ENCODE results near the gene CNTN4.
"Not testable (repeated sequence)": the region's sequence is repeated elsewhere in the genome, so short reads cannot be mapped to it uniquely, and the experiment has no call there.

The CNTN4 gene

DNA sequence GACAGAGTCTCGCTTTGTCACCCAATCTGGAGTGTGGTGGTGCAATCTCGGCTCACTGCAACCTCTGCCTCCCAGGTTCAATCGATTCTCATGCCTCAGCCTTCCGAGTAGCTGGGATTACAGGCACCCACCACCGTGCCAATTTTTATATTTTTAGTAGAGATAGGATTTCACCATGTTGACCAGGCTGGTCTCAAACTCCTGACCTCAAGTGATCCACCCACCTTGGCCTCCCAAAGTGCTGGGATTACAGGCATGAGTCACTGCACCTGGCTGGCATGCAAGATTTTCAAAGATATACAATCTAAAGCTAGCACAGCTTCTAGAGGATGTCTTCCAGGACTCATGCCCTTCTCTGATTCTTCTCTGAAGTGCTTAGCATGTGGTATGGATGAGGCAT lies 722.3 kb downstream of the CNTN4 start:
- H4K8ac ChIP-seq (ENCODE audit: low read depth, low read length) = not testable (repeated sequence)

DNA sequence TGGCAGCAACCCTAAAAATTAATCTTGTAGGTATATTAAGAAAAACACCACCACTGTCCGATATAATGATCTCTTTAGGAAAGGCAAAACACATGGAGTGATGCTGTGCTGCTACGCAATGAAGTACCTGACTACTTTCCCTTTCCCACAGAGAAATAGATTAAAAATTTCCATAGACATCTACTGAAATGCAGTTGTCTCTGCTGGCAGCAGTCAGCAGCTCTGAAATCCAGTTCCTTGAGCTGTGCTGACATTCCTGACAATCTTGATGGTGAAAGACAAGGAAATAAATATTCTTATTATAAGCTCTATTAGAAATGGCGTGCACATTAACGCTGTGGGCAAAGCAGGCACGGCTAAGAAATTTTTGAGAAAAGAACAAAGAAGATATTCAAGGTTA lies 723.9 kb downstream of the CNTN4 start:
- no peak overlapping the region for H3K9ac ChIP-seq (ENCODE audit: low read depth, low read length, poor library complexity)

More for the DNA sequence above, 722.3 kb downstream of the CNTN4 start:
- not testable (repeated sequence) for H4K91ac ChIP-seq (ENCODE audit: low read depth, low read length, poor library complexity); H2AK5ac ChIP-seq (ENCODE audit: low read depth, low read length); H3K27me3 ChIP-seq (ENCODE audit: control insufficient read depth in 3 of 3, insufficient read depth in 3 of 3, low read depth in 1 of 3, low read length in 3 of 3); H3K4me3 ChIP-seq (ENCODE audit: low read length in 2 of 2); H3K4me2 ChIP-seq (ENCODE audit: insufficient read depth, low read length, poor library complexity, severe bottlenecking); H3K14ac ChIP-seq (ENCODE audit: low read length); H2BK5ac ChIP-seq (ENCODE audit: low read length); H2AFZ ChIP-seq (ENCODE audit: low read length); H3K9ac ChIP-seq (ENCODE audit: low read depth, low read length, poor library complexity); H3K9me3 ChIP-seq (replicated peaks in 1 of 2; ENCODE audit: control insufficient read depth in 2 of 2, insufficient read depth in 1 of 2, low read depth in 1 of 2, low read length in 2 of 2); H3K36me3 ChIP-seq (replicated peaks in 1 of 2; ENCODE audit: control insufficient read depth in 2 of 2, insufficient read depth in 2 of 2, low read length in 2 of 2); H3K4me1 ChIP-seq (ENCODE audit: control insufficient read depth in 2 of 2, insufficient read depth in 1 of 2, low read depth in 1 of 2, low read length in 2 of 2); H3K4ac ChIP-seq (ENCODE audit: low read length); H2BK15ac ChIP-seq (ENCODE audit: low read length); H3K27ac ChIP-seq (replicated peaks; ENCODE audit: low read length); H3K79me1 ChIP-seq (ENCODE audit: low read depth, low read length); H3K18ac ChIP-seq (ENCODE audit: low read length); H3K23ac ChIP-seq (ENCODE audit: low read depth, low read length, poor library complexity); H2BK120ac ChIP-seq (ENCODE audit: low read depth, low read length); DNase-seq (ENCODE audit: low spot score); H2BK12ac ChIP-seq (ENCODE audit: low read length)
- no CpG with 5 or more reads among the region's 5 CpGs for WGBS, 2 donors (ENCODE audit: extremely low coverage in 2 of 2, insufficient read length in 2 of 2, insufficient replicate concordance in 1 of 2)

DNA sequence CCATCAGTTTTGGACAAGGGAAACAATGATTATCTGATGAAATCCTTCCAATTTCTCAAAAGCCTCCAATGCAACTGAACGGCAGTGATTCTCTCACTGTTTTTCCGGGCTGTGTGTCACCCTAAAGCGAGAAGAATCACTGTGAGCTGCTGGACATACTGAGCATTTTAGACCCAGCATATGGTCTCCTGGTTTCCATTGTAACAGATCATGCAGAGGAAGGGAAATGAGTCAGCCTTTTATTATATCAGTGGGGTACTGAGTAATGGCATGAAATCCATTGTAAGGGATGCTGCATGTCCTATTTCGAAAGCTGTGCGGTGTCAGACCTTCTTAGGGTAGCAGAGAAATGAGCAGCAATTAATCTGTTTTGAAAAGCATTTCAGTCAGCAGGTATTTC lies 724.4 kb downstream of the CNTN4 start:
- no peak overlapping the region for H3K18ac ChIP-seq (ENCODE audit: low read length)
- no peak overlapping the region for H3K4me2 ChIP-seq (ENCODE audit: insufficient read depth, low read length, poor library complexity, severe bottlenecking)
- no peak overlapping the region for H2AK5ac ChIP-seq (ENCODE audit: low read depth, low read length)
- peak overlapping the region in 1 of 2 donors; percentile 0 for H3K4me3 ChIP-seq (ENCODE audit: low read length in 2 of 2)
- no CpG with 5 or more reads among the region's 5 CpGs for WGBS, 2 donors (ENCODE audit: extremely low coverage in 2 of 2, insufficient read length in 2 of 2, insufficient replicate concordance in 1 of 2)
- H3K9ac ChIP-seq (ENCODE audit: low read depth, low read length, poor library complexity) = no peak overlapping the region
- H4K8ac ChIP-seq (ENCODE audit: low read depth, low read length) = no peak overlapping the region
- H3K36me3 ChIP-seq (replicated peaks in 1 of 2; ENCODE audit: control insufficient read depth in 2 of 2, insufficient read depth in 2 of 2, low read length in 2 of 2) = no peaks in the 10 kb centered on the region
- no peak overlapping the region for H3K23ac ChIP-seq (ENCODE audit: low read depth, low read length, poor library complexity)
- H3K9me3 ChIP-seq (replicated peaks in 1 of 2; ENCODE audit: control insufficient read depth in 2 of 2, insufficient read depth in 1 of 2, low read depth in 1 of 2, low read length in 2 of 2) = no peaks in the 10 kb centered on the region
- peak overlapping the region; percentile 67 for H2AFZ ChIP-seq (ENCODE audit: low read length)
- no peak overlapping the region for H3K14ac ChIP-seq (ENCODE audit: low read length)
- H2BK120ac ChIP-seq (ENCODE audit: low read depth, low read length) = no peak overlapping the region
- no peak overlapping the region for H4K91ac ChIP-seq (ENCODE audit: low read depth, low read length, poor library complexity)
- H3K4me1 ChIP-seq (ENCODE audit: control insufficient read depth in 2 of 2, insufficient read depth in 1 of 2, low read depth in 1 of 2, low read length in 2 of 2) = peaks cover 0 to 10% of the 10 kb centered on the region in 2 donors
- DNase-seq (ENCODE audit: low spot score) = no peak
- H2BK12ac ChIP-seq (ENCODE audit: low read length) = no peak overlapping the region
- H2BK5ac ChIP-seq (ENCODE audit: low read length) = no peak overlapping the region
- no peak overlapping the region for H2BK15ac ChIP-seq (ENCODE audit: low read length)
- H3K79me1 ChIP-seq (ENCODE audit: low read depth, low read length) = no peaks in the 10 kb centered on the region
- H3K27me3 ChIP-seq (ENCODE audit: control insufficient read depth in 3 of 3, insufficient read depth in 3 of 3, low read depth in 1 of 3, low read length in 3 of 3) = no peaks in the 10 kb centered on the region
- H3K4ac ChIP-seq (ENCODE audit: low read length) = no peak overlapping the region
- H3K27ac ChIP-seq (replicated peaks; ENCODE audit: low read length) = no peak overlapping the region

More for the DNA sequence above, 723.9 kb downstream of the CNTN4 start:
- H3K79me1 ChIP-seq (ENCODE audit: low read depth, low read length) = no peaks in the 10 kb centered on the region
- no peak overlapping the region for H2BK5ac ChIP-seq (ENCODE audit: low read length)
- H3K18ac ChIP-seq (ENCODE audit: low read length) = no peak overlapping the region
- no peaks in the 10 kb centered on the region for H3K9me3 ChIP-seq (replicated peaks in 1 of 2; ENCODE audit: control insufficient read depth in 2 of 2, insufficient read depth in 1 of 2, low read depth in 1 of 2, low read length in 2 of 2)
- no peak overlapping the region for H2BK120ac ChIP-seq (ENCODE audit: low read depth, low read length)
- H3K14ac ChIP-seq (ENCODE audit: low read length) = no peak overlapping the region
- no peak overlapping the region for H2BK15ac ChIP-seq (ENCODE audit: low read length)
- WGBS, 2 donors (ENCODE audit: extremely low coverage in 2 of 2, insufficient read length in 2 of 2, insufficient replicate concordance in 1 of 2) = no CpG with 5 or more reads among the region's 5 CpGs
- no peak overlapping the region for H3K27ac ChIP-seq (replicated peaks; ENCODE audit: low read length)
- no peak overlapping the region for H2AK5ac ChIP-seq (ENCODE audit: low read depth, low read length)
- no peaks in the 10 kb centered on the region for H3K36me3 ChIP-seq (replicated peaks in 1 of 2; ENCODE audit: control insufficient read depth in 2 of 2, insufficient read depth in 2 of 2, low read length in 2 of 2)
- H4K8ac ChIP-seq (ENCODE audit: low read depth, low read length) = no peak overlapping the region
- no peak overlapping the region for H4K91ac ChIP-seq (ENCODE audit: low read depth, low read length, poor library complexity)
- H3K4ac ChIP-seq (ENCODE audit: low read length) = no peak overlapping the region
- no peak for DNase-seq (ENCODE audit: low spot score)
- peak overlapping the region; percentile 67 for H2AFZ ChIP-seq (ENCODE audit: low read length)
- no peaks in the 10 kb centered on the region for H3K27me3 ChIP-seq (ENCODE audit: control insufficient read depth in 3 of 3, insufficient read depth in 3 of 3, low read depth in 1 of 3, low read length in 3 of 3)
- no peak overlapping the region for H2BK12ac ChIP-seq (ENCODE audit: low read length)
- no peak overlapping the region for H3K23ac ChIP-seq (ENCODE audit: low read depth, low read length, poor library complexity)
- peak overlapping the region in 1 of 2 donors; percentile 0 for H3K4me3 ChIP-seq (ENCODE audit: low read length in 2 of 2)
- H3K4me2 ChIP-seq (ENCODE audit: insufficient read depth, low read length, poor library complexity, severe bottlenecking) = no peak overlapping the region
- H3K4me1 ChIP-seq (ENCODE audit: control insufficient read depth in 2 of 2, insufficient read depth in 1 of 2, low read depth in 1 of 2, low read length in 2 of 2) = peaks cover 0 to 10% of the 10 kb centered on the region in 2 donors

DNA sequence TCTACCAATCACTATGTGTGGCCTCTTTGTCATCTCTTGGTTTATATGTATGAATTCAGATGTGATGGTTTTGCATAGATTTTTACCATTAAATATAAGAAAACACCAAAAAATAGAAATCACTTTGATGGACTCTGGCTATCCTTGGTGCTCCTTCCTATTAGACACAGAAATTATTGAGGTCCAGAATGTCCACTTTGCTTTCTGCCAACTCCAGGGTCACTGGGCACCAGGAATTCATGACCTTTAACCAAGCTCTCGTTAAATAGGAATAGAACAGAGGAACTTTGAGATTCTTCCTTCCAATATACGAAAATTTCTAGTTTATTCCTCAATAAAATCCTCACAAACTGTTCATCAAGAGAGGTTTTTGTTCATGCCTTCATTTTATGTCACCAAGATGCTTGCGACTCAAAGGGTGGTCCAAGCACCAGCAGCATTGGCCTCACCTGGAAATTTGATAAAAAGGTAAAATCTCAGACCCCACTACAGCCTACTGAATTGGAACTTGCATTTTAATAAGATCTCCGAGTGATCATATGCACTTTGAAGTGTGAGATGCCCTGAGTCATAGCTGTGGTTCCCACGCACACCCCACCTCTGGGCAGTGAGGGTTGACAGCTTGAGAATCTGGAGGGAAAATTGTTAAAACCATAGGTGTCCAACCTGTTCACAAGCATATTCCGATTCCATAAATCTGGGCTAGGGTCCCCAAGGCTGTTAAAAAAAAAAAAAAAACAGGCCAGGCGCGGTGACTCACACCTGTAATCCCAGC lies 725.0 kb downstream of the CNTN4 start:
- H4K91ac ChIP-seq (ENCODE audit: low read depth, low read length, poor library complexity) = no peak overlapping the region
- no peaks in the 10 kb centered on the region for H3K9me3 ChIP-seq (replicated peaks in 1 of 2; ENCODE audit: control insufficient read depth in 2 of 2, insufficient read depth in 1 of 2, low read depth in 1 of 2, low read length in 2 of 2)
- H4K8ac ChIP-seq (ENCODE audit: low read depth, low read length) = no peak overlapping the region
- no peak overlapping the region for H2AK5ac ChIP-seq (ENCODE audit: low read depth, low read length)
- no peak overlapping the region for H3K18ac ChIP-seq (ENCODE audit: low read length)
- no peak overlapping the region for H2BK5ac ChIP-seq (ENCODE audit: low read length)
- peak overlapping the region; percentile 67 for H2AFZ ChIP-seq (ENCODE audit: low read length)
- no peak overlapping the region for H3K14ac ChIP-seq (ENCODE audit: low read length)
- H3K36me3 ChIP-seq (replicated peaks in 1 of 2; ENCODE audit: control insufficient read depth in 2 of 2, insufficient read depth in 2 of 2, low read length in 2 of 2) = no peaks in the 10 kb centered on the region
- no peak overlapping the region for H3K4ac ChIP-seq (ENCODE audit: low read length)
- no CpG with 5 or more reads among the region's 8 CpGs for WGBS, 2 donors (ENCODE audit: extremely low coverage in 2 of 2, insufficient read length in 2 of 2, insufficient replicate concordance in 1 of 2)
- no peak overlapping the region for H2BK12ac ChIP-seq (ENCODE audit: low read length)
- peaks cover 0 to 10% of the 10 kb centered on the region in 2 donors for H3K4me1 ChIP-seq (ENCODE audit: control insufficient read depth in 2 of 2, insufficient read depth in 1 of 2, low read depth in 1 of 2, low read length in 2 of 2)
- H3K4me3 ChIP-seq (ENCODE audit: low read length in 2 of 2) = no peak overlapping the region
- no peaks in the 10 kb centered on the region for H3K27me3 ChIP-seq (ENCODE audit: control insufficient read depth in 3 of 3, insufficient read depth in 3 of 3, low read depth in 1 of 3, low read length in 3 of 3)
- no peak overlapping the region for H2BK15ac ChIP-seq (ENCODE audit: low read length)
- H3K27ac ChIP-seq (replicated peaks; ENCODE audit: low read length) = no peak overlapping the region
- H3K4me2 ChIP-seq (ENCODE audit: insufficient read depth, low read length, poor library complexity, severe bottlenecking) = no peak overlapping the region
- no peak for DNase-seq (ENCODE audit: low spot score)
- H2BK120ac ChIP-seq (ENCODE audit: low read depth, low read length) = no peak overlapping the region
- H3K23ac ChIP-seq (ENCODE audit: low read depth, low read length, poor library complexity) = no peak overlapping the region
- H3K9ac ChIP-seq (ENCODE audit: low read depth, low read length, poor library complexity) = no peak overlapping the region
- no peaks in the 10 kb centered on the region for H3K79me1 ChIP-seq (ENCODE audit: low read depth, low read length)

All from neuronal stem cell (in vitro differentiated cells).